HG03060 (cell line): Measurements from ENCODE around the gene EFNB3.

Experiments used
- ATAC-seq: cut with Tn5 transposase; IDR thresholded peaks from one replicate; pipeline ENCODE4 v1.9.1; 2021; ENCODE audit warnings: low read depth, moderate number of reproducible peaks; ENCODE audit not compliant: unreplicated experiment

Gene EFNB3

DNA sequence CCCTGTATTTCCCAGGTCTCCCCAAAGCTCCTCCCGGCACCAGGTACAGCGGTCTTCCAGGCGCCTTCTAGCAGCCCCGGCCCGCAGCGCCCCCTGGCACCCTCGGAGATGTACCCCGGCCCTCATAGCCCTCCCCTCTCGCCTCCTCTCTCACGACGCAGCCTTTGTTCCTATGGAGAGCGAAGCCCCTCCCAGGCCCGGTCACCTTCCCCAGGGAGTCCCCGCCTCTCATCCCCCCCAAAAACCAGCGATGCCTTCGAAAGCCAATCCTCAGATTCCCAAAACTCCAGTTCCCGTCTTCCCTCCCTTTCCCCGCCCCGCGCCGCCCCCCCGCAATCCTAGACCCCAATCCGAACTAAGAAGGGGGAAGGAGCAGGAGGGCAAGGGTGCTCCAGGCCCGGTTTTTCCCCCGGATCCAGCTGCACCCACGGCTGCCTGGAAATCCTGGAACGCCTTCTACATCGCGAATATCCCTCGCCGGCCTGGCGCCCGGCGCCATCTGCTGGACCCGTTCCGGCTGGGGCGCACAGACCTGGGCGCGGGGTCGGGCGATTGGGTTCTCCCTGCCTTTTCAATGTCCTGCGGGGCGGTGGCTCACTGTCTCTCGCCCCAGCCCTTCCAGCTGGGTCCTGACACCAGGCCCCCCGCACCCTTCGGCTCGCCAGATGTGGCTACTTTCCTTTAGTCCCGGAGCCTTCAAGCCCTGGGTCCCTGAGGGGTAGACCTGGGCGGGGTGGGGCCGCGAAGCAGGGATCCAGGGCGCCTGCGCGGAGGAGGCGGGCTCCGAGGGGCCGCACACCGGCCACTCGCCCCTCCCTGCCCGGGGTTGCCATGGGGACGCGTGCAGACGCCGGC lies 12.1 kb downstream of the EFNB3 start, which contains the start of gene DNAH2:
Gene DNAH2 (plus strand): TSS at position 844 of the 855 bp plus-strand sequence. CDS start 1,991 bp downstream, outside the sequence.
- no peak for ATAC-seq

DNA sequence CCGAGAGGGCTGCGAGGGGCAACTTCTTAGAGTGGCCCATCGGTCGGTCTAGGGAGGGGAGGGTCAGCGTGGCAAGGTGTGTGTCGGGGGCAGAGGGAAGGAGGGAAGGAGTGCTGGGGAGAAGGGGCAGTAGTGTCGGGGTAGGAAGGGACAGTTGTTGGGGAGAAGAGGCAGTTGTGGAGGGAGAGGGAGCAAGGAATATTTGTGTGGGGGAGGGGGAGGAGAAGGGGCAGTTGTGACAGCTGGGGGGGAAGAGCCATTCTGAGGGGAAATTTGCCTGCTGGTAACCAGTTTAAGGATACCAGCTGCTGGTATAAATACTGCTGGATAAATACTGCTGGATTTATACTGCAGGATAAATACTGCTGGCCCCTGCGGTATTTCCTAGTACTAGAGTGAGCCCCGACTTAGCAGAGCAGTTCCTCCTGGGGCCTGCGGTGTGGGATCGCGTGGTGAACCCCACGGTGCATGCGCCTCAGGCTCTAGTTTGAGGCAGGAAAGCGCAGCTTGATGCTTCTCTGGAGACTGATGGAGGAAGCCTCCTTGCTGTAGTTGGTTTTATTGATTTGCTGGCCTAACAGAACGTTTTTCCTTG lies 12.9 kb downstream of the EFNB3 start:
- ATAC-seq: no peak

DNA sequence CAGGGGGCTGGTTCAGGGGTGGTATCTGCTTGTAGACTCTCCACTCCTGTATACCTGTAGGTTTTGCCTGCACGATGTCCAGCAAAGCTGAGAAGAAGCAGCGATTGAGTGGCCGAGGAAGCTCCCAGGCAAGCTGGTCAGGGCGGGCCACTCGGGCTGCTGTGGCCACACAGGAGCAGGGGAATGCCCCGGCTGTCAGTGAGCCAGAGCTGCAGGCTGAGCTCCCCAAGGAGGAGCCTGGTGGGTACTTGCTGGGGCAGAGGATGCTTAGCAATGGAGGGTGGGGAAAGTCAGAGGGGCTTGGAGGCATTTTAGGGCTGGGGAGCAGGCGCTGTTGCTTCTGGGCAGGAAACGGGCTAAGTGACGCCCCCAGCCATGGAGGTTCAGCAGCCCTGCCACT lies 14.7 kb downstream of the EFNB3 start:
- no peak for ATAC-seq

DNA sequence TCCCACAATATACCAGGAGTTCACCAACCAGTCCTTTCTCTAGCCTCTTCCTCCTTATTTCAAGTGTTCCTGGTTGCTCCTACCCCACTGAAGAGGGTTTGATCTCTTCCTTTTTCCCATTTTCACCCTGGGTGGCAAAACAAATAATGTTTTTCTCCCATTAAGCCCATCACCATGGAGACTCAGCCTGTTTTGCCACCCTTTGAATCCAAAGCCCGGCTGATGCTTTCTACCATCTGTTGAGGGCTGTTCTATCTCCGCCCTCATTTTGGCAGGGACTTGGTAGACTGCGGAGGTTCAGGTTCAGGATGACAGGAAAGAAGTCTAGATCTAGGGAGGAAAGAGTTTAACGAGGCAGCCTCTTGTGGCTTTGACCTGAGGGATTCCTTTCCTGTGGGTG lies 15.1 kb downstream of the EFNB3 start:
- no peak for ATAC-seq

DNA sequence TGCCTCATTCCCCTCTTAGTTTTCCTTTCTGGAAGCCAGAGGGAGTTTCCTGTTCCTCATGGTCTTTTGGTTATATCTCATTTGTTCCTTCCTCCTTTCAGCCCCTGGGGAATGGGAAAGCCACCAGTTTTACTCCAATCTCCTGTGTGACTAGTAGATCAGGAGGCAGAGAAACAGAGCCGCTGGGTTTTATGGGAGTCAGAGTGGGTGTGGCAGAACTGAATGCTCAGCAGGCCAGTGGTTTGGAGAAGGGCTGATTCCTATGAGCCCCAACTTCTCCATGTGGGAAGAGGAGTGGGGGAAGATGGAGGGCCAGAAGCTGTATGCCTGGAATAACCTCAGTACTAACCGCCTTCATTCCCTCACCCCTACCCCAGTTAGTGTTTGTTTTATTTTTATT lies 16.6 kb downstream of the EFNB3 start:
- ATAC-seq: no peak

DNA sequence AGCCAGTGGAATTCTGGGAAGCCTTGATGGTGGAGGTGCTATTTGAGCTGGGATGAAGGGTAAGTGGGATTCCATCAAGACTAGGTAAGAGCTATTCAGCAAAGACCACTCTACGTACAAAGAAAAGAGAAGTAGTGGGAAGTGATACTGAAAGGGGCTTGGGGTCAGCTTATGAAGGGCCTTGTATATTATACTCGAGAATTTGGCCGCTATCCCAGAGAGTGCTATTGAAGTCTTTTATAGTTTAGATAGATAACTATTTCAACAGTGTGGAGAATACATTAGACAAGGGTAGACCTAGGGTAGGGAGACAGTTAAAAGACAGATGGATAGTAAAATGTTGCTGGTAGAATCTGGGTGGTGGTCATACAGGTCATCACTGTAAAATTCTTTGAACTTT lies 22.9 kb downstream of the EFNB3 start:
- no peak for ATAC-seq

DNA sequence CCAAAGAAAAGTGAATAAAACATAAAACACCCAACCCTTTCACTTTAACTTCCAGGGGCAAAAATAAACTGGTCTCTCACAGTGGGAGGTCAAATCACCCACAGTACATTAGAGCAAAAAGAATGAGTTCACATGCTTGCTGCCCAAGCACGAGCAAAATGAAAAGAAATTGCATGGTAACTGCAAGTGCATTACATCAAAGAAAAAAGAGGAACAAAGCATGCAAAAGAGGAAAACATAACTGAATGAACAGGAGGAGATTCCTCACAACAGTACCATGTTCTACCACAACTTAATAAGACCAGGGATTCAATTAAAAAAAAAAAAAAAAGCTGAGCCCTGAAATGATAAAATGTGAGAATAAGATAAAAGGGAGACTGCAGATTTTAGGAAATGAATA lies 24.8 kb downstream of the EFNB3 start:
- no peak for ATAC-seq

DNA sequence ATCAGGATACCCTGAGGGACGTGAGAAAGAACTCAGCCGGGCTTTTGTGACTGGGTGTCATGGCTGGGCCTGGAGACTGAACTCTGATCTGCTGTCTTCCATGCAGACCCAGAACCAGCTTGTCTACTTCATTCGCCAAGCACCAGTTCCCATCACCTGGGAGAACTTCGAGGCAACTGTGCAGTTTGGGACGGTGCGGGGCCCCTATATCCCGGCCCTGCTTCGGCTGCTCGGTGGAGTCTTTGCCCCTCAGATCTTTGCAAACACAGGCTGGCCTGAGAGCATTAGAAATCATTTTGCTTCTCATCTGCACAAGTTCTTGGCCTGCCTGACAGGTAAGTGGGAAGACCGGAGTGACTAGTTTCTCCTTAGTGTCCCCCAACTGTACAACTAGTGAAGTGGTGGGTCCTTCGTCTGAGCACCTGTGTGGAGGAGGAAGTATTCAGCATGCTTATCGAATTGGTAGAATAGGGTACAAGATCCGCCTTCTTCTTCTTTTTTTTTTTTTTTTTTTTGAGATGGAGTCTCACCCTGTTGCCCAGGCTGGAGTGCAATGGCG lies 28.1 kb downstream of the EFNB3 start:
- no peak for ATAC-seq

DNA sequence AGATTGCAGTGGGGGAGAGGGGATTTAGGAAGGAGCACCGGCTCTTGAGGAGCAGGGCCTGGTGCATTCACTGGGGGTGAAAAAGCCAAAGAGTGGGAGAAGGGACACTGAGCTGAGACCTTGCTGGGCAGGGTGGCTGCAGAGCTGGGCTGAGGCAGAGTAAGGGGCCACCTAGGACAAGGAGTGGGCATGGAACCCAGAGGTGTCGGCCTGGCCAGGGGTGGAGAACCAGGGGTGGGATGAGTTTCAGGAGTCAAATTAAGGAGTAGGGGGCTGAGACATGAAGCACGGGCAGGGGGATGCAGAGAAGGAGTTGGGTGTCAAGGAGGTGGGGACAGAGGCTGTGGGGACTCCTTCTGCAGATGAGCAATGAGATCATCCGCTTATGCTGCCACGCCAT lies 32.6 kb downstream of the EFNB3 start:
- no peak for ATAC-seq

DNA sequence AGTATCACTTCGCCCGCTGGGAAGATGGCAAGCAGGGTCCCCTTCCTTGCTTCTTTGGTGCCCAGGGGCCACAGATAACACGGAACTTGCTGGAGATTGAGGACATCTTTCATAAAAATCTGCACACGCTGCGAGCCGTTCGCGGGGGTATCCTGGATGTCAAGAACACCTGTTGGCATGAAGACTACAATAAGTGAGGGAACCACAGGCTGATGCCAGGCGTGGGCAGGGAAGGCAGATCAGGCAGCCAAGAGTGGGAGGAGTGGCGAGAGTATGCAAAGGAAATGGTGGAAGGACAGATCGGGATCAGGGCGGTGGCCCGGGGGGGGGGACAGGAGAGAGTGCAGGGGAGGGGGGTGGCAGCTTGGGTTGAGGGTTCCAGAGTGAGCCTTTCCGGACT lies 34.7 kb downstream of the EFNB3 start:
- ATAC-seq: no peak

DNA sequence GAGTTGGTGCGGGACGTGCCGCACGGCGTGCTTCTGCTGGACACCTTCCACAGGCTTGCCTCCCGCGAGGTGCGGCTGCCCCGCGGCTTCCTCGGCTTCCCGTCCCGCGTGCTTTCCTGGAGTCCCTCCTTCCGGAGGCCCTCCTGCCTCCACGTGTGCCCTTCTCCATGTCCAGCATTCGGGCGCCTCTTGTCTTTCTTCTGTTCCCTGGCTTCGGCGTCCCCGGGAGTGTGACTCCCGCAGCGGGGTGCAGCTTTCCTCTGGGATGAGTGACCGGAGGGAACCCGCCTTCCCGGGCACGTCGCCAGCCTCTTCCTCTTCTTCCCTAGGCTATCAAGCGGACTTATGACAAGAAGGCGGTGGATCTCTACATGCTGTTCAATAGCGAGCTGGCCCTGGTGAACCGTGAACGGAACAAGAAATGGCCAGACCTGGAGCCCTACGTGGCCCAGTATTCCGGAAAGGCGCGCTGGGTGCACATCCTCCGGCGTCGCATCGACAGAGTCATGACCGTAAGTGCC lies 35.5 kb downstream of the EFNB3 start:
- no peak for ATAC-seq

DNA sequence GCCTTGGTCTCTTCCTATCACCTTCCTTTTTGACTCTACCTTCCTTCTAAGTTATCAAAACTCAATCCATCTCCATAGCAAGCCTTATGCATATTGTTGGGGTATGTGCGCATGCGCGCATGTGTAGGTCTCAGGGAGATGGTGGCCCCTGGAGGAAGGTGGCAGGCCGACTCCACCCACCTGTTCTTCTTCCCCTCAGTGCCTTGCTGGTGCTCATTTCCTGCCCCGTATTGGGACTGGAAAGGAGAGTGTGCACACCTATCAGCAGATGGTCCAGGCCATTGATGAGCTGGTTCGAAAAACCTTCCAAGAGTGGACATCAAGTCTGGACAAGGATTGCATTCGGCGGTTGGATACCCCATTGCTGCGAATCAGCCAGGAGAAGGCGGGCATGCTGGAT lies 37.7 kb downstream of the EFNB3 start:
- ATAC-seq: no peak

DNA sequence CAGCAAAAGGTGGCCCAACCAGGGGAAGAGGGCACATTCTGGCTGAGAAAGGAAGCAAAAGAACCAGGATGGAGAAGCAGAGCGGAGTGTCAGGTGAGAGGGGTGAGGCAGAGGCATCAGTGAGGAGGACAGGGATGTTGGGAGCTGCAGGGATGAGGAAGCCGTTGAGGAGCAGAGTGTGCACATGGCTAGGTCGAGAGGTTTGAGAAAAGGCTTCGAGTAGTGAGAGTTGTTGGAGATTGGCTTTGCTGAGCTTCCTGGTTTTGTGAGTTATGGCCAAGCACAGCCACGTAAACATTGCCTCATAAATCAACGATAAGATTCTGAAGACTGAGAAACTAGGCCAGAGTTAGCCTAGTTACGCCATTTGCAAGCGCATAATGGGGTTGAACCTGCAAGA lies 39.4 kb downstream of the EFNB3 start:
- no peak for ATAC-seq

DNA sequence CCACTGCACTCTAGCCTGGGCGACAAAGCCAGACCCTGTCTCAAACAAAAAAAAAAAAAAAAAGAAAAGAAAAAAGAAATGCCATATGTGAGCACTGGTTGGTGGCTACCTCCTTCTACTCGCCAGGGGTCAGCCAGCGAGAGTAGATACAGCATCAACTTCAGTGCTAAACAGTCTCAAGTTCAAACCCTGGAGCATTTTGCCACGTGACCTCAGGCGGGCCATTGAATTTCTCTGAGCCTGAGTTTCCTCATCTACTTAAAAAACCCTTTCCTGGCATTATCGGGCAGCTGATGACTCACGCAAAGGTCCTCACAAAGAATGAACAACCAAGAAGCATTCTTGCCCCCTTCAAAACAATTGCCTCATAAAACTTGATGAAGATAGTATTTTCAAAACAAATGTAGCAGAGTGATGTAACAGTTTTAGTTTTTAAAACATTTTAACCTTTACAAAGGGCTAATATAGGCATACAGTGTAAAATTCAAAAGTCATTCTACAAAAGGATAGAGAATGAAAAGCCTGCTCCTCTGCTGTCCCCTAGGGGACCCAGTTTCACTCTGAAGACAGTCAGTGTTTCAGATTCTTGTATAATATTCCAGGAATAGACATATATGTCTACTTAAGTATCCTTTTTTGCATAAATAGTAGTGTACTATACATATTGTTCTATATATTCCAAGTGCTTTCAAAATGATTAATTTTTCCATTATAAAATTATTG lies 40.9 kb downstream of the EFNB3 start:
- no peak for ATAC-seq

DNA sequence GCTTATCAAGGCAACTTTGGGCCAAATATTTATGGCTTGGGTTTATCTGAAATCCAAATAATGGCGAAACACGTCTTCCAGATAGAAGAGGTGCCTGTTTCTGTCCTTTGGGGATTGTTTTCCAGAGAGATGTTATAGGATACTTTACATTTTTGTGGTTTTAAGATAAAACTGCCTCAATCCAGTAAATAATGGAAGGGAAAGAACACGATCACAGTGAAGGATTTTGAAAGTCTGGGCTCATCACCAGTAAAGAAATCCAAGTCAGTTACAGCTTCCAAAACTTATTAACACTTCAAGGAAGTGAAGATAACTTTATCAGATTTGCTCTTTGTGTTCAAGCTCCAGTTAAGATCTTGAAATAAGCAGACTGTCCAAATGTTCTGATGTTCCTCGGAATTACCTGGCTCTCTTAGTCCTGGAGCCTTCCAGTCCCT lies 42.7 kb downstream of the EFNB3 start:
- no peak for ATAC-seq

DNA sequence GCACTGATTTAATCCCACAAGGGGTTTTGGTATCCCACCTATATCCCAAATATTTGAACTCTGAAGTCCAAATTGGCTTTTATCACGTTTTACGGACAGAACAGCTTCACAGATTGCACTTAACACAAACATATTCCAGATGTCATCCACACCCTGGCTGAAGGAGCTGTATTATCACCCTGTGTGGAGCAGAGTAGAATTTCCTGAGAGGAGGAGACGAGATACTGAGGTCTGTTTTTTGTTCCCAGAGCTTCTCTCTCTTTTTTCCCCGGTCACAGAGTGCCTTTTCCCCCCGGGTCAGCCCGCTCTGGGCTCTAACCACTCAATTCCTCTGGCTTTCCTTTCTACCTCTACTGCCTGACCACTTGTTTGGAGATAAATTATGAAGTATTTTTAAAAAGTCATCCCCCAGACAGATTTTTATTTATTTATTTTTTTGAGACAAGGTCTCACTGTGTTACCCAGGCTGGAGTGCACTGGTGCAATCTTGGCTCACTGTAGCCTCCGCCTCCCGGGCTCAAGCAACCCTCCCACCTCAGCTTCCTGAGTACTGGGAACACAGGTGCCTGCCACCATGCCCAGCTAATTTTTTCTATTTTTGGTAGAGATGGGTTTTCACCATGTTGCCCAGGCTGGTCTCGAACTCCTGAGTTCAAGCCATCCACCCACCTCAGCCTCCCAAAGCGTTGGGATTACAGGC lies 43.2 kb downstream of the EFNB3 start:
- no peak for ATAC-seq

DNA sequence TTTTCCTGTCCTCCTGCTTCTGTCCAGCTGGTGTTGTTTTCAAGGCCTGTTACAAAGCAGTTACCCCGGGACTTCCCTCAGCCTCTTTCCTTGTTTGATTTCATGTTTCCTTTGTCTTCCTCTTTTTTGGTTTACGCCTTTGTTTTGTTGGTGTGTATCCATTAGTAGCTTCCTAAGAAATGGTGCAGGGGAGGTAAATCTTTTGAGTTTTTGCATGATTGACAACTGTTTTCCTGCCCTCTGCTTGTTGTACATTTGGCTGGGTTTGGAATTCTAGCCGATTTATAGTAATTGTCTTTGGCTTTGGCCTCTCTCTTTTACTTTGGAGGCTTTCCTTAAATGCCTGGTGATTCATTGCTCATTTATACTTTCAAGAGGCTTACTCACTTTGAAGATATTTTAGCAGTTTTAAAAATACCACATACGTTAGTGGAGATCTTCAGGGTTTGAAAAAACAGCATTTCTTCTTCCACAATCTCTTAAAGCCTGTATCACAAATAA lies 45.4 kb downstream of the EFNB3 start:
- no peak for ATAC-seq

DNA sequence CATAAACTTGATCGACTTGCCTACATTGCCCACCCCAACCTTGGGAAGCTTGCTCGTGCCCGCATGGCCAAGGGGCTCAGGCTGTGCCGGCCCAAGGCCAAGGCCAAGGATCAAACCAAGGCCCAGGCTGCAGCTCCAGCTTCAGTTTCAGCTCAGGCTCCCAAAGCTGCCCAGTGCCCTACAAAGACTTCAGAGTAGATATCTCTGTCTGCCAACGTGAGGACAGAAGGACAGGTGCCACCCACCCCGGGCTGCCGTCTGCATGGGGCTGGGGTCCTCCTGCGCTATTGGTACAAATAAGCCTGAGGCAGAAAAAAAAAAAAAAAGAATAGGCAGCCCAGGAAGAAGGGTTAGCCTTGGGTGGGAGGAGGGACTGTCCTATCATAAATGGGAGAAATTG lies 49.7 kb downstream of the EFNB3 start:
- no peak for ATAC-seq

DNA sequence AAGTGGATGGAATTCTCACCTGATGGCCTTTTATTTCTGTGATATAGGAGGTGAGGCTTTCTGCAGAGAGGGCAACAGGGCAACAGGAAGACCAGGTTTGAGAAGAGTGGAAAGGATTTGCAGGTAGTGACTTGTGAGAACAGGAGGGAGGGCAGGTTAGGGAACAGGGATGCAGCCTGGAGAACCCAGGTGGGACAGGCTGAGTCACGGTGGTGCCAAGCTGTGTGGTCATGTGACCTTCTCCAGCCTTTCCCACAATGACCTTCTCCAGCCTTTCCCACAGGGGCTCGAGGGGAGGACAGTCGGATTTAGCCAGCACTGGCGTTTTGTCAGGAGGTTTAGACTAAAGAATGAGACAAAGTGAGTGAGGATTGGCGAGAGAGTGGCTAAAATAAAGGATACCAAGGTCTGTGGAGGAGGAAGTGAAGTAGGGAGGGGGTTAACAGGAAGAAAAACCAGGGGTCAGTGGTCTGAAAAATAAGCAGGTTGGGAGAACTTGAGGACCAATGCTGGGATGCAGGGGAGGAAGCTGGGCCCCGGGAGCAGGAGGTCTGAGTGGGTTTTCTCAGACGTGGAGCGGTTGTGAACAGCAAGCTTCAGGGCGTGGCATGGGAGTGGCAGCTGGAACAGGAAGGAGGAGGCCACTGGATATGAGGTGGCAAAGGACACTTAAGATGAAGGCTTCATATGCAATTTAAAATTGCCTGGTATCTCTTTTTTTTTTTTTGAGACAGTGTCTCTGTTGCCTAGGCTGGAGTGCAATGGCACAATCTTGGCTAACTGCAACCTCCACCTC lies 50.3 kb downstream of the EFNB3 start:
- no peak for ATAC-seq
